NCI-H345 treated with DMSO at 0.1 percent for 48 hours (cell line): ENCODE results near the gene SULT4A1.

Experiments
- DNase-seq: peaks from one replicate; lab custom pipeline; 2025; ENCODE audit not compliant: unreplicated experiment; lab: John Stamatoyannopoulos, UW

Gene SULT4A1

DNA sequence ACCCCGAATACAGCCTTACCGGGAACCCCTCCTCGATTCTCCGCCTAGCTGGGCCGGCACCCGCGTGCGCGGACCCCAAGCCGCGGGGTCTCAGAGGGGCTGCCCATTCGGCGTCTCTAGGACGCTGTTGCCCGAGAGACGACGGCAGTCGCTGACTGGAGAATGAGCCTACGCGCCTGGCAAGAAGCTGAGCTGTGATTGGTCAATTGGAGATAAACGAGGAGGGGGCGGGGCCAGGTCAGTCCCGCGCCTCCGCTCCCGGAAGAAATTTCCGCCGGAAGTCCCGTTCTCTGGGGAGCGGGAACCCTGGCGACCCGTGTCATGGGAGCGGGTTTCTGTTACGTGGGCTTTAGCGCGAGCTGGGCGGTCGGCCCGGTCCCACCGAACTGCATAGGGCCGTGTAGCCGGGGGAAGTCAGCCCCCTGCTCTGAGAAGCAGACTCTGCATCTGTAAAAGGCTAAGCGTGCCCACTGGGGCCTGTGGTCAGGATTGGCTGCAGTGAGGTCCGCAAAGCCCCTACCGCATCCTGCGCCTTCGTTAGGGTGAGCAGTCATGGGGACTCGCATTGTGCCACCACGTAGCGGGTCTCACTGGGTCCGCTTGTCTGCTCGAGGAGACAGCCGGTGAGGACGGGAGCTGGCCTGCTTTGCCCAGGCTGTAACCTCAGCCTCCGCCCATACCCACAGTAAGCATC, 50.0 kb downstream of the SULT4A1 start, which contains the start of gene EFCAB6:
Gene EFCAB6, minus strand, starts transcription at position 157 of the 694 bp plus-strand sequence. CDS start 29,987 bp downstream, outside the sequence.
- peak; percentile 83 for DNase-seq

DNA sequence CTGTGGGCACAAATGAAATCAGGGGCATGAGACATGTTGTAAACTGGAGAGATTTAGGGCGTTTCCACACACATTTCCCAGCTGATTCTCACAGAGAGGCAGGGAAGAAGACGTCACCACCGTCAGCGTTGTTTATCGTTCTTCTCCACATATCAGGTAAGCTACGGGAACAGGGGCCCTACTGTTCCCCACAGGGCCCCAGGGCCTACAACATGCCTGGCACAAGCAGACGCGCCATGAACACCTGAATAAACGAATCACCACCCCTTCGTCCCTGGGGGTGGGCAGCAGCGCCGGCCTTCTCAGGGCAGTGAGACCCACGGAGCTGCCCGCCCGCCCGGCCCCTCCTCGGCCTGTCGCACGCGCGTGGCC, 50.5 kb downstream of the SULT4A1 start:
- DNase-seq: no peak

GRCh38 chr22:43802897-43803495, 59.3 kb downstream of the SULT4A1 start:
- DNase-seq: no peak

- DNase-seq: no peak
Measured at GRCh38 chr22:43800970-43801369, 61.3 kb downstream of the SULT4A1 start.

GRCh38 chr22:43798492-43798891, 63.8 kb downstream of the SULT4A1 start:
- DNase-seq: no peak

DNA sequence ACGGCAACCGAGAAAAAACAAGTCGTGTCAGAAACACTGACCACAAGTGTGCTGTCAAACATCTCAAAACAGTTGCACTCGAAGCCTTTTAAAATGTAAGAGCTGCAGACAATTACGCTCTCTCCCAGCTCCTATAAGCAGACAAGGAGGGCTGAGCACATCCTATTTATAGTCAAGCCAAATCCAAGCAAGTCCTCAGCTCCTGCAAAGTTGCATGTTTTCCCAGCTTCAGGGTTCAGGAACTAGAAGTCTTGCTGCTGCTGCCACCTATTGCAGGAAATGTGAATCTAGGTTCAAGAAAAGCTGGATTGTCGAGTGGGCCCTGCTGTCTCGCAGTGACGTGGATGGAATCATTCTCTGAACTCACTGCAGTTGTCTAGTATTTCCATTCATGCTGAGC, 65.7 kb downstream of the SULT4A1 start:
- DNase-seq: no peak

- DNase-seq: no peak
Measured at GRCh38 chr22:43795320-43795719, 67.0 kb downstream of the SULT4A1 start.

DNA sequence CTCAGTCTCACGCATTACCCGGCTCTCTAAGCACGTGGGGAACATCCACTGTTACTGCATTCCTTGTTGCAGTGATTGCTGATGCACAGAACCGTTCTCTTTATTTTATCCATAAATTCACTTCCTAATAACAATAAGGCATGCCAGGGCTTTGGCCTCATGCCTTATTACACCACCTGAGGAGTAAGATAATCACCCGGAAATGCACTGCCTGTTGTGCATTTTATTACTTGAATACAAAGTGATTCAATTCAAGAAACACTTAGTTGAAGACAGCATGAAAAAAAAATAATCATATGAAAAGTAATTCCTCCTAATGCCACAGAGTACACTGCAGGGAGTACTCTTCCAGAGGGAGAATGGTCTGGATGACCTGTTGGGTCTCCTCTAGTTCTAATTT, 69.4 kb downstream of the SULT4A1 start:
- DNase-seq: no peak

- no peak for DNase-seq
Measured at GRCh38 chr22:43789452-43789851, 72.9 kb downstream of the SULT4A1 start.

- no peak for DNase-seq
Measured at GRCh38 chr22:43783777-43784176, 78.5 kb downstream of the SULT4A1 start.

DNA sequence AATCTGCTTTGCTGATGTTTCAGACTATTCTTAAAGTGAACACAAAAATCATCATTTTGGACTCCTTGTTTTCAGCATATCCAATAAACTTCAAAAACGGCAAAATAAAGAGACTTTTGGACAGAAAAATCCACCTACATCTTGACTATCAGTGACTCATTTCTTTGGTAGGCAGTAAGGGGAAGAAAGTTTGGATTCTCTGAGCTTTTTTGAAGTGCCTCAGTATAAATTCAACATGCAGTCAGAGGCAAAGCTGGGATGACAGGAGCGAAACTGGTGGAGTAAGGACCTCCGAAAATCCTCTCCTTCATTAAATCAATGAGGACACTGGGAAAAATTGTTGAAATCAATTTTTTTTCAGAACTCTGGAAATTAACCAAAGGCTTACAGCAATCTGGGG, 79.9 kb downstream of the SULT4A1 start:
- no peak for DNase-seq

DNA sequence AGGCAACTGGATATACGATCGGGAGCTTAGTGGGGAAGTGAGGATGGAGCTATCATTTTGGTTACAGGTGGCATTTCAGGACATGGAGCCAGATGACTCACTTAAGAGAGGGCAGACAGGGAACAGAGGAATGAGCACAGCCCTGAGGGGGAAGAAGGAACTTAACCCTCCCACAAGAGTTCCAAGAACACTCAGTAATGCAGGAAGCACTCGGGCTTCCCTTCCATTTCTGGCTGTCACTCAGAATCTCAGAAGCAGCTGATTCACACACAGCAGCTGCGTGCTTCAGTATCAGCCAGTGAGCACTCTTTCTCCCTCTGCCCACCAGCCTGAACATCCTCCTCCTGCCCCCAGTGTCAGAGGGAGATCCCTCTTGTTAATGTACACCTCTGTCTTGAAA, 85.0 kb downstream of the SULT4A1 start:
- DNase-seq: no peak

DNA sequence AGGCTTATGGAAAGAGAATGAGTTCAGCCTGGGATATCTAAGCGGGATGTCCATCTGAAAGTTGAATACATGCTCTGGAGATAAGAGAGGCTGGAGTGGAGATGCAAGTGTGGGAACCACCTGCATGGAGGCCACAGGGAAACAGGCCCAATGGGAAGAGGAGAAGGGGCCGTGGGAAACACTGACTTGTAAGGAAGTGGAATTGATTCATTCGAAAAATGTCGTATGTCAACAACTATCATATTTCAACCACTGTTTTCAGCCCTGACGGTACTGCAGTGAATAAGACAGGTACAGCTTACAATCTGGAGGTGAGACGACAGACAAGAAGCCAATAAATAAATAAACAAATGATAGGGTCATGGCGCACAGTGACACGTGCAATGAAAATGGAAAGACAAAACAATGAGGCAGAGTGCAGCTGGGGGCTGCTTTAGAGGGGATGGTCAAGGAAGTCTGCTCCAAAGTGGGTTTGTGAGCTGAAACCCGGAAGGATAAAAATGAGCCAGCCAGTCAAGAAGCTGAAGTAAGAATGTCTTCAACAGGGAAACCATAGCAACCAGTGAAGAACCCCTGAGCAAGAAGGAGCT, 86.1 kb downstream of the SULT4A1 start:
- no peak for DNase-seq
